ENCODE results near the gene CKLF.

DNA sequence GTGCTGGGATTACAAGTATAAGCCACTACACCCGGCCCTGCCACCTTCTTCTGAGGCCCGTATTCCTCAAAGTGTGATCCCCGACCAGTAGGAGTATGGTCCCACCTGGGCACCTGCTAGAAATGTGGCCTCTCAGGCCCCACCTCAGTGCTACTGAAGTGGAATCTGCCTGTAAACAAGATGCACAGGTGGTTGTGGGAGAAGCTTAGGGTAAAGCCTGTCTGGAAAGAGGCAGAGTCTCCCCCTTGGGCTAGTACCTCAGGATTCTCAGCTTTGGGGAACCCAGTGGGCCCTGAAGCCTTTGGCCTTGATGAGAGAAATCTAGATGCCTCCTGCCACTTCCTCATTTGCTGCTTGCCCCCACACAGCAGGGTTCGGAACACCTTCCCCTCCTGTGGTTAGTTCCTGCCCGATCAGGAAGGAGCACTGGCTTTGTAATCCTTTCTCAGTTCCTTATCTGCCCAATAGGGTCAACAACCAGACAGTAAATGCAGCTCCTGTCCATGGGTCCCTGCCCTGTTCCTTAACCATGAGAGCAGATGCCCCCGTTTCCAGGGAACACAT, 27.7 kb upstream of the CKLF start:
- no peak for TF ChIP-seq EZH2 (IDR thresholded peaks at IDR 0.05; ENCODE audit: low read length, unreplicated experiment)
- no peak for TF ChIP-seq CTCF (conservative IDR thresholded peaks at IDR 0.05; ENCODE audit: low read depth, low read length)
- TF ChIP-seq EZH2phosphoT487 (IDR thresholded peaks at IDR 0.05; ENCODE audit: borderline replicate concordance, low read length) = no peak
